ENCODE results near the gene MAGEA11.

Gene MAGEA11

DNA sequence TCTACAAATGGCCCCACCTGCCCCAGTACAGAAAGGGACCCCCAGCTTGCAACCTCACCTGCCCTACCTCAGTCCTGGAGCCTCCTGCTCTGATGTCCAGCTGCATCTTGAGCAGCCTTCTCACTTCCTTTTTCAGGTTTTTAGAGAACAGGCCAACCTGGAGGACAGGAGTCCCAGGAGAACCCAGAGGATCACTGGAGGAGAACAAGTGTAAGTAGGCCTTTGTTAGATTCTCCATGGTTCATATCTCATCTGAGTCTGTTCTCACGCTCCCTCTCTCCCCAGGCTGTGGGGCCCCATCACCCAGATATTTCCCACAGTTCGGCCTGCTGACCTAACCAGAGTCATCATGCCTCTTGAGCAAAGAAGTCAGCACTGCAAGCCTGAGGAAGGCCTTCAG is 3.6 kb downstream of the MAGEA11 start (continued):
- TF ChIP-seq WT1 (tag by site-specific recombination; IDR thresholded peaks at IDR 0.05): no peak
- no peak for TF ChIP-seq ZNF473 (tag by site-specific recombination; IDR thresholded peaks at IDR 0.05)

DNA sequence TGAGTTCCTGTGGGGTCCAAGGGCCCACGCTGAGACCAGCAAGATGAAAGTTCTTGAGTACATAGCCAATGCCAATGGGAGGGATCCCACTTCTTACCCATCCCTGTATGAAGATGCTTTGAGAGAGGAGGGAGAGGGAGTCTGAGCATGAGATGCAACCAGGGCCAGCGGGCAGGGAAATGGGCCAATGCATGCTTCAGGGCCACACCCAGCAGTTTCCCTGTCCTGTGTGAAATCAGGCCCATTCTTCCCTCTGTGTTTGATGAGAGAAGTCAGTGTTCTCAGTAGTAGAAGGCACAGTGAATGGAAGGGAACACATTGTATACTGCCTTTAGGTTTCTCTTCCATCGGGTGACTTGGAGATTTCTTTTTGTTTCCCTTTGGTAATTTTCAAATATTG is 4.8 kb downstream of the MAGEA11 start:
- CTCF ChIA-PET: no interaction called here
- no peaks in the 10 kb centered on the region for H3K9me3 ChIP-seq (ENCODE audit: control insufficient read depth, insufficient read depth, low read depth, low read length)

DNA sequence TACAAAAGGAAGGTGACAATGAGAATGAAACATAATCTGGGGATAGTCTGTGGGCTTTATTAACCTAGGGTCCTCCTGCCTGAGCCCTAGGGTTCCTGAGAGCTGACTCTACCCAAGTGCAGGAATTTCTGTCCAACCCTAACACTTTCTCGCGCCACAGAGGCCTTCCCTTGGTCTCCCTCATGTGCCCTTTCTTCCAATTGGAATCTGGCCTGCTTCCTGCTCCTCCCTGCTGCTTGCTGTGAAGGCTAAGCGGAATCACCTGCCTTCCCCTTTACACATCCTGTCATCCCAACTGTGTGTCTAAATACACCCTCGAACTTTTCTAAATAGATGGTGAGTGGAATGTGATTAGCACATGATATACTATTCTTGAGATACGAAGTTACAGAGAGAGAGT is 5.9 kb downstream of the MAGEA11 start:
- H3K27ac ChIP-seq (ENCODE audit: extremely low read depth, low read depth, low read length): no peak overlapping the region; the same call in 1 of the 2 replicates
- no peaks in the 10 kb centered on the region for H3K9me3 ChIP-seq (ENCODE audit: control insufficient read depth, insufficient read depth, low read depth, low read length)
- CTCF ChIA-PET: no interaction called here
- H3K4me1 ChIP-seq (ENCODE audit: control insufficient read depth, insufficient read depth, low read length): peaks cover 22% of the 10 kb centered on the region
- H3K36me3 ChIP-seq (ENCODE audit: control insufficient read depth in 2 of 2, insufficient read depth in 1 of 2, low read length in 2 of 2): no peaks in the 10 kb centered on the region
- H3K4me3 ChIP-seq (ENCODE audit: low read depth, low read length): no peak overlapping the region
- POLR2A ChIA-PET: no interaction called here
- TF ChIP-seq ZNF292 (tag by site-specific recombination; IDR thresholded peaks at IDR 0.05; ENCODE audit: borderline replicate concordance, low read depth) (no peak), OVOL3 (tag by site-specific recombination; IDR thresholded peaks at IDR 0.05) (no peak), ZNF585B (tag by site-specific recombination; IDR thresholded peaks at IDR 0.05) (no peak), ZNF335 (tag by site-specific recombination; conservative IDR thresholded peaks at IDR 0.05) (no peak), ZSCAN16 (tag by site-specific recombination; IDR thresholded peaks at IDR 0.05) (no peak), ZNF37A (tag by site-specific recombination; IDR thresholded peaks at IDR 0.05) (no peak), ZNF24 (tag by site-specific recombination; IDR thresholded peaks at IDR 0.05) (no peak), ZNF624 (tag by site-specific recombination; IDR thresholded peaks at IDR 0.05) (no peak), ZNF354C (tag by site-specific recombination; IDR thresholded peaks at IDR 0.05; ENCODE audit: borderline replicate concordance, low read depth) (no peak), KLF9 (tag by site-specific recombination; IDR thresholded peaks at IDR 0.05; ENCODE audit: low read depth) (no peak), ZNF157 (tag by site-specific recombination; IDR thresholded peaks at IDR 0.05) (no peak)
- TF ChIP-seq, protein P1, sequence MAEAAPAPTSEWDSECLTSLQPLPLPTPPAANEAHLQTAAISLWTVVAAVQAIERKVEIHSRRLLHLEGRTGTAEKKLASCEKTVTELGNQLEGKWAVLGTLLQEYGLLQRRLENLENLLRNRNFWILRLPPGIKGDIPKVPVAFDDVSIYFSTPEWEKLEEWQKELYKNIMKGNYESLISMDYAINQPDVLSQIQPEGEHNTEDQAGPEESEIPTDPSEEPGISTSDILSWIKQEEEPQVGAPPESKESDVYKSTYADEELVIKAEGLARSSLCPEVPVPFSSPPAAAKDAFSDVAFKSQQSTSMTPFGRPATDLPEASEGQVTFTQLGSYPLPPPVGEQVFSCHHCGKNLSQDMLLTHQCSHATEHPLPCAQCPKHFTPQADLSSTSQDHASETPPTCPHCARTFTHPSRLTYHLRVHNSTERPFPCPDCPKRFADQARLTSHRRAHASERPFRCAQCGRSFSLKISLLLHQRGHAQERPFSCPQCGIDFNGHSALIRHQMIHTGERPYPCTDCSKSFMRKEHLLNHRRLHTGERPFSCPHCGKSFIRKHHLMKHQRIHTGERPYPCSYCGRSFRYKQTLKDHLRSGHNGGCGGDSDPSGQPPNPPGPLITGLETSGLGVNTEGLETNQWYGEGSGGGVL (tag by site-specific recombination; IDR thresholded peaks at IDR 0.05): no peak

More for the DNA sequence above, 4.8 kb downstream of the MAGEA11 start:
- Histone ChIP-seq H3K4me3 (ENCODE audit: low read depth, low read length) (no peak overlapping the region), H3K36me3 (ENCODE audit: control insufficient read depth in 2 of 2, insufficient read depth in 1 of 2, low read length in 2 of 2) (no peaks in the 10 kb centered on the region), H3K27ac (ENCODE audit: extremely low read depth, low read depth, low read length) (no peak overlapping the region), H3K4me1 (ENCODE audit: control insufficient read depth, insufficient read depth, low read length) (peaks cover 21% of the 10 kb centered on the region)
- POLR2A ChIA-PET: no interaction called here
- TF ChIP-seq, protein P2, sequence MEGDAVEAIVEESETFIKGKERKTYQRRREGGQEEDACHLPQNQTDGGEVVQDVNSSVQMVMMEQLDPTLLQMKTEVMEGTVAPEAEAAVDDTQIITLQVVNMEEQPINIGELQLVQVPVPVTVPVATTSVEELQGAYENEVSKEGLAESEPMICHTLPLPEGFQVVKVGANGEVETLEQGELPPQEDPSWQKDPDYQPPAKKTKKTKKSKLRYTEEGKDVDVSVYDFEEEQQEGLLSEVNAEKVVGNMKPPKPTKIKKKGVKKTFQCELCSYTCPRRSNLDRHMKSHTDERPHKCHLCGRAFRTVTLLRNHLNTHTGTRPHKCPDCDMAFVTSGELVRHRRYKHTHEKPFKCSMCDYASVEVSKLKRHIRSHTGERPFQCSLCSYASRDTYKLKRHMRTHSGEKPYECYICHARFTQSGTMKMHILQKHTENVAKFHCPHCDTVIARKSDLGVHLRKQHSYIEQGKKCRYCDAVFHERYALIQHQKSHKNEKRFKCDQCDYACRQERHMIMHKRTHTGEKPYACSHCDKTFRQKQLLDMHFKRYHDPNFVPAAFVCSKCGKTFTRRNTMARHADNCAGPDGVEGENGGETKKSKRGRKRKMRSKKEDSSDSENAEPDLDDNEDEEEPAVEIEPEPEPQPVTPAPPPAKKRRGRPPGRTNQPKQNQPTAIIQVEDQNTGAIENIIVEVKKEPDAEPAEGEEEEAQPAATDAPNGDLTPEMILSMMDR (tag by site-specific recombination; IDR thresholded peaks at IDR 0.05): no peak
- TF ChIP-seq, protein P3, sequence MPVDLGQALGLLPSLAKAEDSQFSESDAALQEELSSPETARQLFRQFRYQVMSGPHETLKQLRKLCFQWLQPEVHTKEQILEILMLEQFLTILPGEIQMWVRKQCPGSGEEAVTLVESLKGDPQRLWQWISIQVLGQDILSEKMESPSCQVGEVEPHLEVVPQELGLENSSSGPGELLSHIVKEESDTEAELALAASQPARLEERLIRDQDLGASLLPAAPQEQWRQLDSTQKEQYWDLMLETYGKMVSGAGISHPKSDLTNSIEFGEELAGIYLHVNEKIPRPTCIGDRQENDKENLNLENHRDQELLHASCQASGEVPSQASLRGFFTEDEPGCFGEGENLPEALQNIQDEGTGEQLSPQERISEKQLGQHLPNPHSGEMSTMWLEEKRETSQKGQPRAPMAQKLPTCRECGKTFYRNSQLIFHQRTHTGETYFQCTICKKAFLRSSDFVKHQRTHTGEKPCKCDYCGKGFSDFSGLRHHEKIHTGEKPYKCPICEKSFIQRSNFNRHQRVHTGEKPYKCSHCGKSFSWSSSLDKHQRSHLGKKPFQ (tag by site-specific recombination; IDR thresholded peaks at IDR 0.05): no peak
- TF ChIP-seq ZFP37 (tag by site-specific recombination; IDR thresholded peaks at IDR 0.05) (no peak), ZNF768 (tag by site-specific recombination; IDR thresholded peaks at IDR 0.05) (no peak), ZNF555 (tag by site-specific recombination; conservative IDR thresholded peaks at IDR 0.05) (no peak), ZNF621 (tag by site-specific recombination; IDR thresholded peaks at IDR 0.05) (no peak), ZNF529 (tag by site-specific recombination; IDR thresholded peaks at IDR 0.05; ENCODE audit: insufficient replicate concordance) (no peak), EGR2 (tag by site-specific recombination; IDR thresholded peaks at IDR 0.05; ENCODE audit: low read depth) (no peak), ZNF350 (tag by site-specific recombination; IDR thresholded peaks at IDR 0.05) (no peak), ZBTB8A (tag by site-specific recombination; IDR thresholded peaks at IDR 0.05) (no peak), ZBTB1 (tag by site-specific recombination; IDR thresholded peaks at IDR 0.05) (no peak), ZNF2 (tag by site-specific recombination; IDR thresholded peaks at IDR 0.05) (no peak), ZBTB48 (tag by site-specific recombination; IDR thresholded peaks at IDR 0.05) (no peak), GLIS1 (tag by site-specific recombination; IDR thresholded peaks at IDR 0.05) (no peak), ZNF792 (tag by site-specific recombination; IDR thresholded peaks at IDR 0.05) (no peak), ZNF366 (tag by site-specific recombination; conservative IDR thresholded peaks at IDR 0.05) (no peak), ZNF776 (tag by site-specific recombination; IDR thresholded peaks at IDR 0.05; ENCODE audit: borderline replicate concordance) (no peak), YY1 (tag by site-specific recombination; IDR thresholded peaks at IDR 0.05) (no peak)
- TF ChIP-seq, protein P4, sequence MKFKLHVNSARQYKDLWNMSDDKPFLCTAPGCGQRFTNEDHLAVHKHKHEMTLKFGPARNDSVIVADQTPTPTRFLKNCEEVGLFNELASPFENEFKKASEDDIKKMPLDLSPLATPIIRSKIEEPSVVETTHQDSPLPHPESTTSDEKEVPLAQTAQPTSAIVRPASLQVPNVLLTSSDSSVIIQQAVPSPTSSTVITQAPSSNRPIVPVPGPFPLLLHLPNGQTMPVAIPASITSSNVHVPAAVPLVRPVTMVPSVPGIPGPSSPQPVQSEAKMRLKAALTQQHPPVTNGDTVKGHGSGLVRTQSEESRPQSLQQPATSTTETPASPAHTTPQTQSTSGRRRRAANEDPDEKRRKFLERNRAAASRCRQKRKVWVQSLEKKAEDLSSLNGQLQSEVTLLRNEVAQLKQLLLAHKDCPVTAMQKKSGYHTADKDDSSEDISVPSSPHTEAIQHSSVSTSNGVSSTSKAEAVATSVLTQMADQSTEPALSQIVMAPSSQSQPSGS (tag by site-specific recombination; IDR thresholded peaks at IDR 0.05; ENCODE audit: low read depth): no peak
- TF ChIP-seq, protein P5, sequence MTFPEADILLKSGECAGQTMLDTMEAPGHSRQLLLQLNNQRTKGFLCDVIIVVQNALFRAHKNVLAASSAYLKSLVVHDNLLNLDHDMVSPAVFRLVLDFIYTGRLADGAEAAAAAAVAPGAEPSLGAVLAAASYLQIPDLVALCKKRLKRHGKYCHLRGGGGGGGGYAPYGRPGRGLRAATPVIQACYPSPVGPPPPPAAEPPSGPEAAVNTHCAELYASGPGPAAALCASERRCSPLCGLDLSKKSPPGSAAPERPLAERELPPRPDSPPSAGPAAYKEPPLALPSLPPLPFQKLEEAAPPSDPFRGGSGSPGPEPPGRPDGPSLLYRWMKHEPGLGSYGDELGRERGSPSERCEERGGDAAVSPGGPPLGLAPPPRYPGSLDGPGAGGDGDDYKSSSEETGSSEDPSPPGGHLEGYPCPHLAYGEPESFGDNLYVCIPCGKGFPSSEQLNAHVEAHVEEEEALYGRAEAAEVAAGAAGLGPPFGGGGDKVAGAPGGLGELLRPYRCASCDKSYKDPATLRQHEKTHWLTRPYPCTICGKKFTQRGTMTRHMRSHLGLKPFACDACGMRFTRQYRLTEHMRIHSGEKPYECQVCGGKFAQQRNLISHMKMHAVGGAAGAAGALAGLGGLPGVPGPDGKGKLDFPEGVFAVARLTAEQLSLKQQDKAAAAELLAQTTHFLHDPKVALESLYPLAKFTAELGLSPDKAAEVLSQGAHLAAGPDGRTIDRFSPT (tag by site-specific recombination; IDR thresholded peaks at IDR 0.05): no peak
